Chondrocyte (in vitro differentiated cells): ENCODE results near the gene HECW1. TPM values are rescaled to one million over a fixed set of nuclear protein-coding genes. Genes with fewer than 3 reads are reported as not detected.

Experiments
- DNase-seq: peaks from one replicate; pipeline ENCODE4 v3.0.0; 2021; ENCODE audit warnings: mixed read lengths, low spot score
- H3K27ac Mint-ChIP-seq: one replicate; pipeline ENCODE4 v1.8.0; 2021; ENCODE audit warnings: mild to moderate bottlenecking, moderate library complexity, mixed read lengths; ENCODE audit not compliant: unreplicated experiment
- H3K27me3 Mint-ChIP-seq: 2 replicates; pipeline ENCODE4 v1.8.0; 2021; ENCODE audit warnings: low read depth, mixed read lengths
- H3K36me3 Mint-ChIP-seq: 2 replicates; pipeline ENCODE4 v1.8.0; 2021; ENCODE audit warnings: low read depth, mixed read lengths
- H3K4me1 Mint-ChIP-seq: 2 replicates; pipeline ENCODE4 v1.8.0; 2021; ENCODE audit warnings: low read depth, mild to moderate bottlenecking, mixed read lengths
- H3K4me3 Mint-ChIP-seq: one replicate; pipeline ENCODE4 v1.8.0; 2021; ENCODE audit warnings: mild to moderate bottlenecking, moderate library complexity, mixed read lengths; ENCODE audit not compliant: unreplicated experiment
- H3K9me3 Mint-ChIP-seq: 2 replicates; pipeline ENCODE4 v1.8.0; 2021; ENCODE audit warnings: low read depth, mixed read lengths
- CTCF ChIP-seq: fragments of 200-600 bp; sonication (generic); IDR thresholded peaks from 2 replicates; pipeline ENCODE4 v1.5.0; 2021; ENCODE audit warnings: antibody characterized with exemption, mild to moderate bottlenecking, moderate library complexity
- total RNA-seq: library from RNA; stranded (reverse); gene quantifications from 3 replicates; pipeline ENCODE4 v1.2.1, GENCODE V29; 2021

The HECW1 gene
- total RNA-seq, 1 donor from 2014 or later: 1.9 TPM

GRCh38 chr7:43600056-43600455, 487.6 kb downstream of the HECW1 start:
- no peaks in the 10 kb centered on the region for H3K27me3 Mint-ChIP-seq
- no peak for TF ChIP-seq CTCF
- peaks cover 8% of the 10 kb centered on the region for H3K9me3 Mint-ChIP-seq
- peaks cover 15% of the 10 kb centered on the region for H3K36me3 Mint-ChIP-seq
- H3K4me1 Mint-ChIP-seq: peaks cover 18% of the 10 kb centered on the region
- H3K27ac Mint-ChIP-seq: no peak overlapping the region
- H3K4me3 Mint-ChIP-seq: no peak overlapping the region
- no peak for DNase-seq

GRCh38 chr7:43602256-43602655, 489.8 kb downstream of the HECW1 start:
- no peak overlapping the region for H3K4me3 Mint-ChIP-seq
- peaks cover 13% of the 10 kb centered on the region for H3K36me3 Mint-ChIP-seq

GRCh38 chr7:43604251-43604650, 491.8 kb downstream of the HECW1 start:
- H3K27ac Mint-ChIP-seq: no peak overlapping the region
- peaks cover 3% of the 10 kb centered on the region for H3K4me1 Mint-ChIP-seq
- DNase-seq: no peak
- peaks cover 8% of the 10 kb centered on the region for H3K9me3 Mint-ChIP-seq
- TF ChIP-seq CTCF: no peak
- H3K27me3 Mint-ChIP-seq: no peaks in the 10 kb centered on the region
- H3K4me3 Mint-ChIP-seq: no peak overlapping the region
- peaks cover 18% of the 10 kb centered on the region for H3K36me3 Mint-ChIP-seq

More at GRCh38 chr7:43602256-43602655, 489.8 kb downstream of the HECW1 start:
- Mint-ChIP-seq H3K27ac (no peak overlapping the region), H3K4me1 (peaks cover 3% of the 10 kb centered on the region), H3K9me3 (peaks cover 8% of the 10 kb centered on the region), H3K27me3 (no peaks in the 10 kb centered on the region)
- no peak for TF ChIP-seq CTCF
- DNase-seq: no peak

- Mint-ChIP-seq H3K27me3 (no peaks in the 10 kb centered on the region), H3K27ac (no peak overlapping the region), H3K9me3 (peaks cover 8% of the 10 kb centered on the region), H3K4me3 (no peak overlapping the region), H3K4me1 (peaks cover 28% of the 10 kb centered on the region), H3K36me3 (peaks cover 21% of the 10 kb centered on the region)
- TF ChIP-seq CTCF: no peak
- no peak for DNase-seq
Measured at GRCh38 chr7:43609097-43609496, 496.6 kb downstream of the HECW1 start.

- no peak for DNase-seq
- Mint-ChIP-seq H3K27me3 (no peaks in the 10 kb centered on the region), H3K36me3 (peaks cover 20% of the 10 kb centered on the region), H3K27ac (peak overlapping the region; percentile 77), H3K9me3 (no peaks in the 10 kb centered on the region), H3K4me1 (peaks cover 34% of the 10 kb centered on the region), H3K4me3 (peak overlapping the region; percentile 19)
- TF ChIP-seq CTCF: no peak
Measured at GRCh38 chr7:43612128-43612527, 499.7 kb downstream of the HECW1 start.
